OCI-M1 (cell line): Measurements from ENCODE around the gene DNAJB7.
"Not testable (repeated sequence)": the region's sequence is repeated elsewhere in the genome, so short reads cannot be mapped to it uniquely, and the experiment has no call there.

Experiments used
- DNase-seq: peaks from one replicate; lab custom pipeline; 2025; lab: John Stamatoyannopoulos, UW

Gene DNAJB7

DNA sequence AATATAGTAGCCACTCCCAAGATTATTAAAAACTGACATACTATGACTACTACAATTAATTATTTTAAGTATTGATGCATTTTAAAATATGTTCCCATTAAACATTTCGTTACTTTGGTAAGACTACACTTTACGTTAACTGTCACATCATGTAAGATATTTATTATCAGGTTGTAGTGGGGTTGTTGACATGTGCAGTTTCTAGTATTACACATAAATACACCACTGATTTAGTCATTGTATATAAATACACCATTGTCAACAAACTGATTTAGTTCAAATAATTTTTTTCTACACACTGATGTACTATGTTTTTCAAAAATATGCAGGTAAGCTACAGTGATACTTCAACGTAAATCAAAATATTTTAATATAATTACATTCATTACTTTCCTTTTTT is 17.0 kb downstream of the DNAJB7 start:
- DNase-seq: no peak

DNA sequence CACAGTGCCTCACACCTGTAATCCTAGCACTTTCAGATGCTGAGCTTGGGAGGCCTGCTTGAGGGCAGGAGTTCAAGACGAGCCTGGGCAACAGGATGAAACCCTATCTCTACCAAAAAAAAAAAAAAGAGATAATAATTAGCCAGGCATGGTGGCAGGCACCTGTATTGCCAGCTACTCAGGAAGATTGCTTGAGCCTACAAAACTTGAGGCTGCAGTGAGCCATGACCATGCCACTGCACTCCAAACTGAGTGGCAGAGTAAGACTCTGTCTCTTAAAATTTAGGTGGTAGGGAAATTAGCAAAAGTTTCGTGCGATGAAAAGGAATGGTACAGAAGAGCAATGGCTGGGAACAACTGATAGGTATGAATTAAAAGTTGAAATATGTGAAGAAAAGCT is 23.4 kb downstream of the DNAJB7 start:
- no peak for DNase-seq

DNA sequence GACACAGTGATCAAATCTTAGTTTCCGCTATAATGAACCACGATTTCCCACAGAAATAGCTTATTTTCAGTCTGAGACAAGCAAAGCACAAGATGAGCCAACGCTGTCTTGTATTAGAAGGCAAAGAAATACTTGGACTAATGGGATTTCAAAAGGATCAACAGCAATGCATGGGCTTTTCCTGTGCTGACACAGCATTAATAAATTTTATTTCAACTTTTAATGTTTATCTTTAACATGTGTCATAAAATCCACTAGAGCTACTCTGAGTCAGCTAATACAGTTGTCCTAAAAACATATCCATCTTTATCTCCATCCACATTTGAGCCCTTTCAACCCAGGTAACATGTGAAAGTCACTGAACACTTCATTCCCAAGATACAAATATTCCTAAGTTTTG is 27.3 kb downstream of the DNAJB7 start:
- DNase-seq: no peak

DNA sequence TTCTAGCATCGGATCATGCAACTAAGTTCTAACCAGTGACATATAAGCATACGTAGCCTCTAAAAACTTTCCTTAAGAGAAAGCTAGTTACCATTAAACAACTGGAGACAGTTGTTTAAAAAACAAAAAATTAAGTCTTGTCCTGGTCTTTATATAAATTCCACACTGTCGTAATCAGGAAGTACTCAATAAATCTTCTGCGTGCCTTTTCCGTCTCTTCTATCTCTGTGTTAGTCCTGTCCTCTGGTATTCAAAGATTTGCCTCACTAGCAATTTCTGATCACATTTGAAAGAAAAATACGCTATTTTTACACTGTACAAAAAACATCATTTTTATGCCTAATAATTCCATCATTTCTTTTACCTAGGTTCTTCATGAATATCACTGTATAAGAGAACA is 32.8 kb downstream of the DNAJB7 start:
- no peak for DNase-seq

DNA sequence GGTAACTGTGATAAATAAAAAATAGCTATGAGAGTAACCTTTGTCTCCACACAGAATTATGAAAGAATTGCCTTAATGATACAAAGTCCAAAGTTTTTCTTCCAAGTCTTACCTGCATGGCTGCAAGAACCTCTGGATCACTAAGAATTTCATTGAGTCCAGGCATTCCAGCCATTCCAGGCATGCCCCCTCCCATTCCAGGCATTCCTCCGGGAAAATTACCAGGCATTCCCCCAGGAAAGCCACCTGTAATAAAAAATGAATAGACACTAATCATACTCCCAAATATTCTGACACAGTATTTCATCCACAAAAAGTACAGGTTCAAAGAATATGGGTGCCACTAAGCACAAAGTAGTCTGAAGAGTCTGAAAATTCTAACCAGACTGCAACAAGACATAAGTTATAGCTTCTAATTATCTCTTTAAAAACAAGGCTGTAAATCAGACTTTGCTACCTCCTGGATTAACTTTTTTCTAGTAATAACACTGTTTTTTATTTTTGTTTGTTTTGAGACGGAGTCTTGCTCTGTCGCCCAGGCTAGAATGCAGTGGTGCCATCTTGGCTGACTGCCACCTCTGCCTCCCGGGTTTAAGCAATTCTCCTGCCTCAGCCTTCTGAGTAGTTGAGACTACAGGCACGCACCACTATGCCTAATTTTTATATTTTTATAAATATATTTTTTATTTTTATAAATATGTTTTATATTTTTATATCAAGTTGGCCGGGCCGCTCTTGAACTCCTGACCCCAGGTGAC is 34.8 kb downstream of the DNAJB7 start:
- no peak for DNase-seq

DNA sequence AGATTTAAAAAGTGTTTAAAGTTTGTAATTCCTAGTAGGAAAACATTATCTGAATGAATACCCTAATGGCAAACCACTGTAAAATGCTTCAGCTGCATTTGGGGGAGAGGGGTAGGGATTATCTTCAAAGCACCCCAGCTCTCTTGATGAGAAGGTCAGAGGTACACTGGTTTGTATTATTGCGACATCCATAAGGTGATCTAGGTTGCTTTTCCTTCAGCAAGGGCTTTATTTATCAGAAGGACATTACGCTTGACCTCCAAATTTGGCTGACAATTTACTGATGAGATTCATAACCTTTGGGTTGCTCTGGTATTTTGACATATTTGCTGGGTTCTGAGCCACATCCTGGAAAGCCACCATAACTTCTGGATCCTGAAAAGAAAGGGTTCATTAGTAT is 35.6 kb downstream of the DNAJB7 start:
- not testable (repeated sequence) for DNase-seq

DNA sequence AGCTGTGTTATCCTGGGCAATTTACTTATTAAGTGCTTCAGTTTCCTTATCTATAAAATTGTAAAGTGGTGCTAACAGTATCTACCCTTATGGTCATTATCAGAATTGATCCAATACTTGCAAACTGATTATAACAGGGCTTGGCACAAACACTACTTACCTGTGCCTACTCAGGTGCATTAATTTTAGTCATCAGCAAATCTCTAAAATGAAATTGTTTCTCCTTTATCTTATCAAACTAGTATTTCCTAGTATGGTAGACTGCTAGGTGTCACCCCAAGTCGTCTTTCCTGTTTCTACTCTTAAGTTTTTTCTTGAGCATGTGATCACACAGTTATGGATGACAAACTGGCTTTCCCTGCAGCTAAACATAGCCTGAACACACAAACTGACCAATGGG is 38.5 kb downstream of the DNAJB7 start:
- DNase-seq: no peak

GRCh38 chr22:40819599-40820140 is 42.2 kb downstream of the DNAJB7 start:
- peak; percentile 68 for DNase-seq

DNA sequence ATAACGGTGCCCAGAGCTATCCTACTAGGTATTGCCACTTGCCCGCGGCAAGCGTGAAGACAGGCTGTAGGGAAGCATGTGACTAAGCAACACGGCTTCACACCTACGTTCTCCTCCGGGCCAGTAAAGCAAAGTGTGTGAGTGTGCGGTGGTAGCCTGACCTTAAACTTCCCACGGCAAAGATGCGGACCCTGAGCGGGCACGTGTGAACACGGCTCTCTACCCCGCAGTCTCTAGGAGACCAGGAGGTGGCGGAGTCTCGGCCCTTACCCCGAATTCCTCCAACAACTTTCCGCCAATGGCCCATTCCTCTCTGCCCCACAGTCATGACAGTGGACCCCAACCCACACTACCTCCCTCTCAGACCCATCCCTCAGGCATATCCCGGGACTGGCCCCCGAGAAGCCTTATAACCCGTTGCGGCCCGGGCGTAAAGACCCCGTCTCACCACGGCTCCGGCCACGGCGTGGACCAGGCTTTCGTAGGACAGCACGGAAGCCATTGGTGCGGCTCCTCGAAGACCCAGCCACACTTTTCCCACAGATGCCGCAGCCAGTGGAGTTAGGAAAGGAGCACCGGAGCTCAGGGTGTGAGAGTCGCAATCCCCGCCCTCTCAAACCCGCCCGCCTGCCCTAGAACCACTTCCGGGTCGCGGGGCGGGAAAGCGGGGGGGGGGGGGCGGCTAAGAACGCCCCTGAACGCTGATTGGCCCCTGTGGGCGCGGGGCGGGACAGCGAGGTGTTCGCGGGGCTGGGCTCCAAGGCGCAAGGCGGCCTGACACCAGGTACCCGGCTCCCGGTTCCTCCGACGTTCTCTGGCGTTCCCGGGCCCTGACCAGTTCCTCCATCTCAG is 42.9 kb downstream of the DNAJB7 start, which contains the start of gene SLC25A17:
Gene SLC25A17, minus strand, starts transcription at position 600 of the 852 bp plus-strand sequence. Its CDS starts 98 bp downstream, at position 502.
- DNase-seq: peak; percentile 93

DNA sequence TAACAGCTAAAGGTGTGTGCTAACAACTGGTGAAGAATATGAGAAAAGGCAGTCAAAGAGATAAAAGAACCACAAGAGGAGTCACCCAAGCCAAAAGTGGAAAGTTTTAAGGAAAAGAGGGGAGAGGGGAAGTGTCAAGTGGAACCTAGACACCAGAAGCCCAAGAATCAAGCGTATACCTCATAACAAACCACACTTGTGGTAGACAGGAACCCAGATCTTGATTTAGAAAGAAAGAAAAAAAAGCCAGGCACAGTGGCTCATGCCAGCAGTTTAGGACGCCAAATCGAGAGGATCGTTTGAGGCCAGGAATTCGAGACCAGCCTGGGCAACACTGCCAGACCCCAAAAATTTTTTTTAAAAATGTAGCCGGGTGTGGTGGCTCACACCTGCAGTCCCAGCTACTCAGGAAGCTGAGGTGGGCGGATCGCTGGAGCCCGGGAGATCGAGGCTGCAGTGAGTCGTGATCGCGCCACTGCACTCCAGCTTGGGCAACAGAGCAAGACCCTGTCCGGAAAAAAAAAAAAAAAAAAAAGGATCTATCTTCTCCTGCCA is 43.6 kb downstream of the DNAJB7 start:
- DNase-seq: peak; percentile 75

GRCh38 chr22:40817737-40818136 is 44.2 kb downstream of the DNAJB7 start:
- DNase-seq: peak; percentile 58

DNA sequence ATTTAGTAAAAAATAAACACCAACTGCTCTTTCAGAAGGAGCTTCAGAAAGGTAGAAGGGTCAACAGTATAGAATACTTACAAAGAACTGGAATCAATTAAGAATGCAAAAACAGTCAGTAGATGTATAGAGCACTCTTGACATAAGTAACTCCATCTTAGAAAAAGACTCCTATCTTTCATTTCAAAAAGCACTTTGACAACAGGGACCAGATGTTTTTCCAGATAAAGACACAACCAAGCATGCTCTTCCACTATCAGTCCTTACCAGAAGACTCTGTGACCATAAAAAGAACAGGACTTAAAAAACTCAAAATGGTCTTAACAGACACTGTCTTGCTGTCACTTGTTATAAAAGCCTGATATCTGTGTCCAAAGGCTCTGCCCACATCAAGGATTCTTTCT is 48.0 kb downstream of the DNAJB7 start:
- DNase-seq: peak; percentile 96
